Measurements from ENCODE around the gene ZNF79.

The ZNF79 gene

DNA sequence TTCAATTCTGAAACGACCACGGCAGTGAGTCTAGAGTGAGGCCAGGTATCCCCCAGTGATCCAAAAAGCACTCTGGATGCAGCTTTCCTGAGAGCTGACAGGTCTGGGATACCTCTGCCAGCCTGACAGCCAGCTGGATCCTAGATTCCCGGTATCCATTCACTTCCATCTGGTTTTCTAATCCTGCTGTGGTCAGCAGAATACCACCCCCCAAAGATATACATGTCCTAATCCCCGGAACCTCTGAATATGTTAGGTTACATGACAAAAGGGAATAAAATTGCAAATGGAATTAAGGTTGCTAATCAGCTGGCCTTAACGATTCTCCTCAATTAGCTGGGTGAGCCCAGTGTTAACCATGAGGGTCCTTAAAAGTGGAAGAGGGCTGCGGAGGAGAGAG is 1.4 kb upstream of the ZNF79 start:
- H3K4me3 ChIP-seq (ENCODE audit: low read depth, low read length) = peak overlapping the region; percentile 95
- no peak for TF ChIP-seq CTCF (IDR thresholded peaks at IDR 0.05; ENCODE audit: insufficient read depth, low read depth, low read length, missing control alignments)
- no peak for DNase-seq (ENCODE audit: low read depth)

GRCh38 chr9:127423476-127423933 is 677 bp upstream of the ZNF79 start:
- H3K4me3 ChIP-seq (ENCODE audit: low read depth, low read length) = peak overlapping the region; percentile 95
- DNase-seq (ENCODE audit: low read depth) = no peak
- no peak for TF ChIP-seq CTCF (IDR thresholded peaks at IDR 0.05; ENCODE audit: insufficient read depth, low read depth, low read length, missing control alignments)

DNA sequence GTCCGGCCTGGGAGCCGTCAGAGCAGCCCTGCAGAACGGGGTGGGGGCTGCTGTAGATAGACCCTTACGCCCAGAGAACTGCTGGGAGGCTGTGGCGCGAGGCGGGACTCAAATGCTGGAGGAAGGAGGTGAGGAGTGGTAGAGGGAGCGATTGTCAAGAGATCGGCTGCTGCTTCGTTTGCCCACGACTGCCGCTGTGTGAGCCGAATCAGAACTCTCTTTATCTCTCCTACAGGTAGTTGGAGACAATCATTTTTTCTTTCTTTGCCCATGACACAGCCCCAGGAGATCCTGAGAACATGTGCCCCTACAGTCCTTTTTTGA is 456 bp downstream of the ZNF79 start:
- no peak for TF ChIP-seq CTCF (IDR thresholded peaks at IDR 0.05; ENCODE audit: insufficient read depth, low read depth, low read length, missing control alignments)
- DNase-seq (ENCODE audit: low read depth) = peak; percentile 32

GRCh38 chr9:127426756-127427155 is 2.6 kb downstream of the ZNF79 start:
- no peak overlapping the region for H3K4me3 ChIP-seq (ENCODE audit: low read depth, low read length)
- no peak for TF ChIP-seq CTCF (IDR thresholded peaks at IDR 0.05; ENCODE audit: insufficient read depth, low read depth, low read length, missing control alignments)
- peak; percentile 38 for DNase-seq (ENCODE audit: low read depth)

More for the DNA sequence above, 456 bp downstream of the ZNF79 start:
- peak overlapping the region; percentile 95 for H3K4me3 ChIP-seq (ENCODE audit: low read depth, low read length)

GRCh38 chr9:127428348-127428747 is 4.2 kb downstream of the ZNF79 start:
- TF ChIP-seq CTCF (IDR thresholded peaks at IDR 0.05; ENCODE audit: insufficient read depth, low read depth, low read length, missing control alignments) = no peak
- H3K4me3 ChIP-seq (ENCODE audit: low read depth, low read length) = no peak overlapping the region
- DNase-seq (ENCODE audit: low read depth) = no peak

- no peak overlapping the region for H3K4me3 ChIP-seq (ENCODE audit: low read depth, low read length)
- no peak for DNase-seq (ENCODE audit: low read depth)
- TF ChIP-seq CTCF (IDR thresholded peaks at IDR 0.05; ENCODE audit: insufficient read depth, low read depth, low read length, missing control alignments) = no peak
Observed at GRCh38 chr9:127430415-127430814, 6.2 kb downstream of the ZNF79 start.

DNA sequence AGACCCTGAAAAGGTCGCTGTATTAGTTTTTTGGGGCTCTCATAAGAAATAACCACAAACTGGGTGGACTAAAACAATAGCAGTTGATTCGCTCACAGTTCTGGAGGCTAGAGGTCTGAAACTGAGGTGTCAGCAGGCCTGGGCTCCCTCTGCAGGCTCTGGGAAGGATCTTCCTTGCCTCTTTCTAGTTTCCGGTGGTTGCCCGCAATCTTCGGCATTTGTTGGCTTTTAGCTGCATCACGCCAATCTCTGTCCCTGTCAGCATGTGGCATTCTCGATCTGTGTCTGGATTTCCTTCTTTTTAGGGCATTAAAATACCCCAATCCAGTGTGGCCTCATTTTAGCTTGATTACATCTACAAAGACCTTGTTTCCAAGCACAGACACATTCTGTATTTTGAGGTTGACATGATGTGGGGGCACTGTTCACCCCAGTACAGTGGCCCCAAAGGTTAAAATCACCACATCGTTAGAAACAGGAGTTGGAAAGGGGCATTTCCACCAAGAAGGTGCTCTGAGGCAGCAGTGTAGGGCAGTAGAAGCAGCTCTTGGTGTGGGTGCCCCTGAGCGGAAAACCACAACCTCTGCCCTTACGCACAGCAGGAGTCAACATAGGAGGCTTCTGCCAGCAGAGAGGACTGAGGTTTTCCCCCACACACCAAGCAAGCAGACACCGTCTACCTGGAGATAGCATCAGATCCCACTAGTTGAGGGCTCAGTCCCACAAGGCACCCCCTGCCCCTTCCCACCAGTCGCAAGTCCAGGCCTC is 13.5 kb downstream of the ZNF79 start:
- no peak for TF ChIP-seq CTCF (IDR thresholded peaks at IDR 0.05; ENCODE audit: insufficient read depth, low read depth, low read length, missing control alignments)
- no peak for DNase-seq (ENCODE audit: low read depth)
- H3K4me3 ChIP-seq (ENCODE audit: low read depth, low read length) = no peak overlapping the region

Data from GM12865 (cell line).